Left cardiac atrium (tissue), 4 donors: ENCODE measurements around the gene GIGYF2. TPM values are rescaled to one million over a fixed set of nuclear protein-coding genes. Genes with fewer than 3 reads are reported as not detected.

ENCODE experiments used
- ATAC-seq, 2 donors: fragments of 200-7000 bp; cut with Tn5 transposase; one replicate each; pipeline ENCODE4 v1.9.1; 2020; ENCODE audit warnings: mild to moderate bottlenecking in 2 of 2, moderate library complexity in 2 of 2
- DNase-seq: peaks from one replicate; pipeline ENCODE4 v3.0.0-alpha.2; 2020
- intact Hi-C, 2 donors: fragments of 100-400 bp; cut with DNase I; formaldehyde crosslinking; loops; one replicate each; pipeline versions ENCODE4 v1.14.1 to v1.15.1; 2022 to 2023
- total RNA-seq, 2 donors: library from RNA; stranded (reverse); fragmentation: NEBNext Ultra II Directional; extraction: Animal tissue kit (Norgen Biotek cat#: 25700); gene quantifications; one replicate each; pipeline ENCODE4 v1.2.1, GENCODE V29; 2021
- donor health status: DM: no; HTN: yes; CAD: no.
- donor health status: DM: no; HTN: yes; CAD: no; lungs with severe emphysema.
- donor health status: DM: yes; HTN: yes; CAD: no.
- donor health status: Dilated cardiomyopathy.

GIGYF2 gene
- total RNA-seq, 2 donors from 2014 or later: 53.5 to 57.4 TPM

DNA sequence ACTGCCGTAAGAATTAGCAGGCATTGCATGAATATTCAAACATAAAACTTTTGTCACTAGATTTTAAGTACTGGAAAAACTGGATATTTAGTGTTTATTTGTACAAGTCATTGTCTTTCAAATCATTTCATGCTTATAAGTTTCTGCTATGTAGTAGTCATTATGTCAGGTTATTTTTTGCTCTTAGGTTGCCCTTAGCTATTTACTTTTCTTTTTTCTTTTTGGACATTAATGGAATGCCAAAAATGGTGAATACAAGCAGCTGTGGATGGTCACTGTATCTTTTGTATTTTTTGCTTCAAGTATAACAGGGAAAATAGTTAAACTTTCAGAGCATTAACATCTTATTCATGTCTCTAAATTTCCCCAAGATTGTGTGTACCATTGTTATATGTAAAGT lies 97.8 kb downstream of the GIGYF2 start:
- ATAC-seq (no peak), DNase-seq (no peak)
- intact Hi-C loops: no loop called here

DNA sequence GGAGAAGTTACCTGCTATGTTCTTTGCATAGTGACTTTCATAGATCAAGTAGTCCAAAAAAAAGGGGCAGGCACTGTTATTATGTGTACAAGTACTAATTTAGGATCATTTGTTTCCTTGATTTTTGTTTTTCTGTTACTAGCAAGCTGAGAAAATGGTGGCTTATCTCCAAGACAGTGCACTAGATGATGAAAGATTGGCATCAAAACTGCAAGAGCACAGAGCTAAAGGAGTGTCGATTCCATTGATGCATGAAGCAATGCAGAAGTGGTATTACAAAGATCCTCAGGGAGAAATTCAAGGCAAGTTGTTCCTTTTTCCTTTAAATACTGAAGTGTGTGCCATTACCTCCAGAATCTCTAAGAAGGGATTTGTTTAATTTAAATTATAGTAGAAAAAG lies 98.8 kb downstream of the GIGYF2 start:
- DNase-seq: no peak
- intact Hi-C loops: no loop called here
- peak in 1 of 2 donors; percentile 38 for ATAC-seq

DNA sequence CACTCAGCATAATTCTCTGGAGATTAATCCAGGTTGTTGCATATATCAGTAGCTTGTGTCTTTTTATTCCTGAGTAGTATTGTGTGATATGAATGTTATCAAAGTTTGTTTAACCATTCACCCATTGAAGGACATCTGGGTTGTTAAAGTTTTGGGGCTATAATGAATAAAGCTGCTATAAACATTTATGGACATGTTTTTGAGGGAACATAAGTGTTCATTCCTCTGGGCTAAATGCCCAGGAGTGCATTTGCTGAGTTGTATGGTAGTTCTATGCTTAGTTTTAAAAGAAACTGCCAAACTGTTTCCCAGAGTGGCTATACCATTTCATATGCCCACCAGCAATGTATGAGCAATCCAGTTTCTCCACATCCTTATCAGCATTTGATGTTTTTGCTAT lies 101.1 kb downstream of the GIGYF2 start:
- DNase-seq (no peak), ATAC-seq (no peak)
- intact Hi-C loops: no loop called here

DNA sequence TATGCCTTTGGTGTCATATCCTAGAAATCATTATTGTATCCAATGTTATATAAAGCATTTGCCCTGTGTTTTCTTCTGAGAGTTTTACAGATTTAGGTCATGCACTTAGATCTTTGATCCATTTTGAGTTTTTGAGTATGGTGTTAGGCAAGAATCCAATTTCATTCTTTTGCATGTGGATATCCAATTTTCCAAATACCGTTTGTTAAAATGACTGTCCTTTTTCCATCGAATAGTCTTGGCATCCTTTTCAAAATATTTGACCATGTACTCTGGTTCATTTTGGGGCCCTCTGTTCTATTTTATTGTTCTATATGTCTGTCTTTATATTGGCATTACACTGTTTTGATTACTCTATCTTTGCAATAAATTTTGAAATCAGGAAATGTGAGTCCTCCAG lies 103.0 kb downstream of the GIGYF2 start:
- DNase-seq (no peak), ATAC-seq (no peak)
- intact Hi-C loops: no loop called here

DNA sequence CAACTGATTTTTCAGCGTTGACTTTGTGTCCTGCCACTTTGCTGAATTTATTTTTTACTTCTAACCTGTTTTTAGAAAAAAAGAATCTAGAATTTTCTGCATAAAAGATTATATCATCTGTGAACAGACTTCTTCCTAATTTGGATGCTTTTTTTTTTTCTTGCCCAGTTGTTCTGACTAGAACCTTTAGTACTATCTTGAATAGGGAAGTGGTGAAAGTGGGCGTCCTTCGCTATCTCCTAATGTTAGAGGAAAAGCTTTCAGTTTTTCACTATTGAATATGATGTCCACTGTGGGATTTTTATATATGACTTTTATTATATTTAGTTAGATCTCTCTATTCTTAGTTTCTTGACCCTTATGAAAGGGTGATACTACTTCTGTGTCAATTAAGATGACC lies 105.0 kb downstream of the GIGYF2 start:
- ATAC-seq (no peak), DNase-seq (no peak)
- intact Hi-C loops: no loop called here

DNA sequence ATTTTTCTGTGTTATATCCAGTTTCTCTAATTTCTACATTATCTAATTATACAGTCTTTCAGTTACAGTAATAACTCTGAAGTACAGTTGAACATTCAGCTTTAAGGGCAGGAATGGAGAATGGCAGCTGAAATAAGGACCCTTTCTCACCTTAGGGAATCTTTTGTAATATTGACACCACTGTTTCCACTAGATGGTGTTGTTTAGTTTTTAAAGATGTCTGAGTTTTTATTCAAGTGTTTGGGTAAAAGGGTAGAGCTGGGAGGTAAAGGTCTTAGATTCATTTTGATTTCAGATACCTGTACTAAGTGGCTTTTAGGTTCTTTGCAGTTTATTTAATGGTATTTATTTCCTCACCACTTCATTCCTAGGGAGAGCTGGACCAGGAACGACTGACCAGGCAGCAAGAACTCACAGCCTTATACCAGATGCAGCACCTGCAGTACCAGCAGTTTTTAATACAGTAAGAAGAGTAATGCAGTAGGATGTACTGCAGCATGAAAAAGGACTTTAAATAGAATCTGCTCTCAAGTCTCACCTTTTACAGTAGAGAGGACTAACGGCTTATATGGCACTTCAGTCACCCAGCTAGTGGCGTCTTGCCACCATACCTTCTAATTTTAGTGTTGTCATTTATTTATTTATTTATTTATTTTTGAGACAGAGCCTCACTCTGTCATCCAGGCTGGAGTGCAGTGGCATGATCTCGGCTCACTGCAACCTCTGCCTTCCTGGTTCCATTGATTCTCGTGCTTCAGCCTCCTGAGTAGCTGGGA lies 112.4 kb downstream of the GIGYF2 start:
- intact Hi-C loops: no loop called here
- ATAC-seq (peak; percentile 78 to 80), DNase-seq (peak; percentile 24)

DNA sequence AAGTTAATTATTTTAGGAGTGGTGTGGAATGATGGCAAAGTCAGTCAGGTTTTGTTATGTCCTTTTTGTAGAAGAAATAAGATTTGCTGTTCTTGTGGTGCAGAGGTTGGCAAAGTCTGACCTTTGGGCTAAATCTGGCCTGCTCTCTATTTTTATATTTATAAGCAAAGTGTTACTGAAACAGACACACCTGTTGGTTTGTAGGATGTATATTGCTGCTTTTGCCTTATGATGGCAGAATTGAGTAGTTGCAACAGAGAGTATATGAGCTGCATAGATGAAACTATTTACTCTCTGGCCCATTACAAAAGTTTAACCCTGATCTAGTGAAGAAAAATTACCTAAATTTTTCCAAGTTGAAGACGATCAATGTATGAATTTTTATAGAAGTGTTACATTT lies 113.3 kb downstream of the GIGYF2 start:
- DNase-seq: no peak
- intact Hi-C loops: no loop called here
- ATAC-seq: no peak

DNA sequence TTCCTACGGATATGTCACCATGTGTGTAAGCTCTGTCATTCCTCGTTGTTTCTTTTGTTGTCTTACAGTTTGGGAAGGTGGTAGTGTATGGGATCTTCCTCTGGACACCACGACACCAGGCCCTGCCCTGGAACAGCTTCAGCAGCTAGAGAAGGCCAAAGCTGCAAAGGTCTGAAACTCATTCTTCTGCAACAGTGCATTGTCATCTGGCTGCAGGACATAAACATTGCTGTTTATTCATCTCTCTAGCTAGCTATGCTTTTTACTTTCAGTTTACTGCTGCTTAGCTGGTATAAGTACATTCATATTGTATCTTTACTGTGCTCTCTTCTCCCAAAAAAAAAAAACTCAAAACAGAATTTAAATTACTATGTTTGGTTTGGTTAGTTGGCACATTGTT lies 118.4 kb downstream of the GIGYF2 start:
- intact Hi-C loops: no loop called here
- DNase-seq (no peak), ATAC-seq (no peak)

DNA sequence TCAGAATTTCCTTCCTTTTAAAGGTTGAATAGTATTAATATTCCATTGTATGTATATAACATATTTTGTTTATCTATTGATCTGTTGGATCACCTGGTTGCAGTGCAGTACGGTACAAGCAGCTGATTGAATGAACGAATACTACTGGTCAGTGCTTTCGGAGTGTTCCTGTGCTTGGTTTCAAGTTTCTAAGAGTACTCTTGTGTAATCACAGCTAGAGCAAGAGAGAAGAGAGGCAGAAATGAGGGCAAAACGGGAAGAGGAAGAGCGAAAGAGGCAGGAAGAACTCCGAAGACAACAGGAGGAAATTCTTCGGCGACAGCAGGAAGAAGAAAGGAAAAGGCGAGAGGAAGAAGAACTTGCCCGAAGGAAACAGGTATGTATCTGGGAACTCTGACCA lies 119.5 kb downstream of the GIGYF2 start:
- DNase-seq: no peak
- no peak for ATAC-seq
- intact Hi-C loops: no loop called here

DNA sequence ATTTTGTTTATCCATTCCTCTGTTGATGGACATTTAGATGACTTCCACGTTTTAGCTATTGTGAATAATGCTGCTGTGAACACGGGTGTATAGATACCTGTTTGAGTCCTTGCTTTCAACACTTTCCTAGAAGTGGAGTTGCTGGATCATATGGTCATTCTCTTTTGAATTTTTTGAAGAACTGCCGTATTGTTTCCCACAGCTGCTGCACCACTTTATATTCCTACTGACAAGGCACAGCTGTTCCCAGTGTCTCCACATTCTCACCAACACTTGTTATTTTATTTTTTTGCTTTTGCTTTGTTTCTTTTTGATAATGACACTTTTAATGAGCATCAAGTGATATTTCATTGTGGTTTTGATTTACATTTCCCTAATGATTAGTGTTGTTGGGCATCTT lies 120.6 kb downstream of the GIGYF2 start:
- intact Hi-C loops: no loop called here
- ATAC-seq (no peak), DNase-seq (no peak)

DNA sequence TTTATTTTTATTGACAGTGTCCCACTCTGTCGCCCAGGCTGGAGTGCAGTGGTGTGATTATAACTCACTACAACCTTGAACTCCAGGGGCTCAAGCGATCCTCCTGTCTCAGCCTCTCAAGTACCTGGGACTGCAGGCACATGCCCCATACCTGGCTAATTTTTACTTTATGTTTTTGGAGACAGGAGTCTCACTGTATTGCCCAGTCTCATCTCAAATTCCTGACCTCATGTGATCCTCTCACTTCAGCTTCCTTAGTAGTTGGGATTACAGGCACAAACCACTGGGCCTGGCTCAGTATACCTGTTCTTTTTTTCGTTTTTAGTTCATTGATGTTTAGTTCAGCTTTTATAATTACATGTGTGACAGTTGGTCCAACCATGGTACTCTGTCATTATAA lies 132.9 kb downstream of the GIGYF2 start:
- intact Hi-C loops: no loop called here
- ATAC-seq: no peak
- DNase-seq: no peak

DNA sequence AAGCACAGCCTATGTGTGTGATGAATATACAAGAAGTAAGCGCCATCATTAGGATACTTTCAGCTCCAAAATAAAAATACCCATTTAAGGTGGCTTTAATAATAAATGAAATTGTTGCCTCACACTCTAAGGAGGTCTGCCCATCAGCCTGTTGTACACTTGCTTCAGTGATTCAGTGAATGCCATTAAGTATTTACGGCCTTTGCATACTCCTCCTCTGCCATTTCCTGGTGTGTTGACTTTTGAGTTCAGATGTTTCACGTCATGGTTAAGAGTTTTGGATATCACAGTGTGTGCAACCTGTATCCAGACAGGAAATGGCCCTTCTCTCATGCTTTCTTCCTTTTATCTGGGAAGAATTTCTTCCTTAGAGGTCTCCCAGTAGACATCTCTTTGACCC lies 134.4 kb downstream of the GIGYF2 start:
- no peak for ATAC-seq
- intact Hi-C loops: no loop called here
- DNase-seq: no peak

DNA sequence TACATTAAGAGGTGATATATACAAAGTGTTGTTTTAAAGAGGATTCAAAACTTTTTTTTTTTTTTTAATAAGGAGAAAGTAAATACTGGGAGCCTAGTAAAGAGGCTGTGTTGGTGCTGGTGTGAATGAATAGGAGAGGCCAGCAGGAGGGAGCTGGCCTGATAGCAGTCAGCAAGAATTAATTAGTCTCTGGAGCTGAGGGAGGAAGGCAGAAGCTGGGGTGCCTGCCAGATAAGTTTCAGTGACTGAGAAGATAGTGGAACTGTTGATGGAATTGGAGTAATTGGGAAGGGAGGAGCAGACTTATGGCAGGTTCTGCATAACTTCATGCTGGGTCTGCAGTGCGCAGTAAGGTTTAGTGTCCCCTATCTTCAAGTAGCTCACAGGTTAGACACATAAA lies 136.7 kb downstream of the GIGYF2 start:
- intact Hi-C loops: no loop called here
- no peak for DNase-seq
- peak; percentile 65 to 75 for ATAC-seq

DNA sequence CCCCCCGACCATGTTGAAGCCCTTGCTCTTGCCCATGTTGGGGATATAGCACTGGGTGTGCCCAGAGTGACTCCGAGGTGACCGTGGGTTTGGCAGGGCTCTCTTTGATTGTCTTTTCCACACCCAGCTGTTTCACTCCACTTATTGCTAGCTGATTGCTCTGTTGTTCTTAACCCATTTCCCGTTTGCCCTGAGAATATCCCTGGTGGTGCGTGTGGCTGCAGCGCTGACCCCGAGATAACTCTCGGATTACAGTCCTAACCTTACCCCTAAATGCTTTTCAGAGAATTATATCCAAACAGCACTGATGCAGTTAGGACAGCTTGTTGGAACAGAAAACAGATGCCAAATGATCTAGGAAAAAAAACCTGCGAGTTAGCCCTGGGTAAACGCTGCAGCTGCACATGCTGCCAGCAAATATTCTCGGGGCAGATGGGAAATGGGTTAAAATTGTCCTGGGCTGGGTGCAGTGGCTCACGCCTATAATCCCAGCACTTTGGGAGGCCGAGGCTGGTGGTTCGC lies 138.6 kb downstream of the GIGYF2 start:
- peak; percentile 46 to 56 for ATAC-seq
- intact Hi-C loops: no loop called here
- peak; percentile 30 for DNase-seq

DNA sequence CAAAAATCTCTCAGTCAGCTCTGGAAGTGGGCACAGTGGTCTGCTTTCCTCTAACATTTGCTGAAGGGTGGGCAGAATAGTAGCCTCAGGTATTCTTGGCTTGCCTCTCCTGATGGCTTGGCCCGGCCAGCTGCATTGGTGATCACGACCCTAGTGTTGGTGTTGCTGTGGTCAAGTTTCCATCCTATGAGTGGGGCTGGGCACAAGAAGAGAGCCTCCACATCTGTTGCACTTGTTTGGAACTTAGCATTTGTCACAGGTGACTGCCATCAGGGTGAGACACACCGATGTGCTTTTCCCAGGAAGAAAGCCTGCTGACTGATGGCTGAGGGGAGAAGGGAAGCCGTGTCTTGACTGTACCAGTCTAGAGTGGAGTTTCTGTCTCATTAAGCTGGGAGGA lies 139.8 kb downstream of the GIGYF2 start:
- no peak for ATAC-seq
- intact Hi-C loops: no loop called here
- no peak for DNase-seq

DNA sequence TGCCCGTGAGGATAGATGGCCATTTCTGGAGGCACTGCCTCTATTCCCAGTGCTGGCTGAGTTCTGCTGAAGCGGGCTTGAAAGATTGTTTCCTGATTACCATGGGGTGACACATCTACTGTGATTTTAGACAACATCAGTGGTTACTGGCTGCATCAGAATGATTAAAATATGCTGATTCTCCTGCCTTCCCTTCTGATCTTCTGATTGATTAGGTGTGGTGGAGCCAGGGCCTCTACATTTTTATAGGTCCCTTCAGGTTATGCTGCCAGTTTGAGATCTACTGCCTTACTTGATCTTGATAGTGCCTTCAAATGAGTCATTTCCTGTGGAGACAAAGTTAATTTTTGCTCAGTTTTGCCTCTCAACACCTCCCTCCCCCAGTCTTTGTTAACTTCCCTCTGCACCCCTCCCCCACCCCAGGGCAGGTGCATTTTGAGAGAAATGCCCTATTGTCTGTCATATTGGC lies 141.3 kb downstream of the GIGYF2 start:
- no peak for ATAC-seq
- intact Hi-C loops: no loop called here

DNA sequence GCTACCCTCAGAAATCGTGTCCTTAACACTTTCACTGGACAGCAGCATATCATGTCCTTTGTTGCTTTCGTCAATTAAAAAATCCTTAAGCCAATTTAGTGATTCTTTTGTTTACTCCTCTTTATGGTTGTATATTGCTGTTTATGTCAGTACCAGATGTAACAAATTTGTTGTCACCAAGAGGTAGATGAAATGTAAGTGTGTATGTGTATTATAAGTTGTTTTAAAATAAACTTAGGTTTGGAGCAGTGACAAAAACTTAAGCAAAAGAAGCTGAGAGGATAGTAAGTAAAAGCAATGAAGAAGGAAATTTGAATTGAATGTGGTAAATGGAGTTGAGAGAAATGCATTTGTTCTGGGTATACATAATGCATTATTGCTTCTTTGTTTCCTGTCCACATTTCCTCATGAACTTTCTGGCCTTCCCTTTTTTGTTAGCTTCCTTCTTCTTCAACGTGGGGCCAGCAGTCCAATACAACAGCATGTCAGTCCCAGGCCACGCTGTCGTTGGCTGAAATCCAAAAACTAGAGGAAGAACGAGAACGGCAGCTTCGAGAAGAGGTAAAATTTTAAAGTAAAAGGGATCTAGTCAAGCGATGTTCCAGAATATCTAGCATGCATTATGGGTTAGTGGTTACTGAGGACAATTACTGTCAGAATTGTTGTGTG lies 142.4 kb downstream of the GIGYF2 start:
- DNase-seq (peak; percentile 38), ATAC-seq (peak in 1 of 2 donors; percentile 33)
- intact Hi-C loops: no loop called here

More for the DNA sequence above, 141.3 kb downstream of the GIGYF2 start:
- DNase-seq: no peak

DNA sequence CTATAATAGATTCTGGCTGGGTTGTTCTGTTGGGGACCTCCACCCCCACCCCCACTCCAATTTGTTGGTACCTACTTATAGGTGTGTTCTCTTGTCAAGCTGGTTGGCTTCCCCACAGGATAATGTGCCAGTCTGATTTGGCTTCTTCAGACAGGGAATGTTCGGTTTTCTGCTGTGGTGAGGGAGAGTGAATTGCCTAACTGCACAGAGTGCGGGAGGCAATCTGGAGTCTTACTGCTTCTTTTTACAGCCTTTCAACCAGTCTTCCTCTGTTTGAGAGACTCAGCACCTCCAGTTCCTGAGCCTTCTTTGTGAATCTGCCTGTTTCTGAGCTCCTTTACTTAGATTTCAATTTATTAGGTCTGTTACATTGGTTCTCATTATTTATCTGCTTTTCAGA lies 145.6 kb downstream of the GIGYF2 start:
- intact Hi-C loops: no loop called here
- DNase-seq (no peak), ATAC-seq (peak in 1 of 2 donors; percentile 32)

DNA sequence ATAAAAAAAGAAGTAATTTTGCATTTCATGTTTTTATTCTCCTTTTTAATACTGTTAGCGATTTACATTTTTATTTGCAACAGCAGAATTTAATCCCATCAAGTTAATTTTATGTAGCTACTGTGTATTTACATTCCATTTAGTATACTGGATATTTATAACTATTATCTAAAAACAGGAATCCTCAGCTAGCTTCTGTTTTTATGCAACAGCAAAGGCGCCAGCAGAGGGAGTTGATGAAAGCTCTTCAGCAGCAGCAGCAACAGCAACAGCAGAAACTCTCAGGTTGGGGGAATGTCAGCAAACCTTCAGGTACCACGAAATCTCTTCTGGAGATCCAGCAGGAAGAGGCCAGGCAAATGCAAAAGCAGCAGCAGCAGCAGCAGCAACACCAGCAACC lies 146.7 kb downstream of the GIGYF2 start:
- no peak for DNase-seq
- intact Hi-C loops: no loop called here
- ATAC-seq: no peak

DNA sequence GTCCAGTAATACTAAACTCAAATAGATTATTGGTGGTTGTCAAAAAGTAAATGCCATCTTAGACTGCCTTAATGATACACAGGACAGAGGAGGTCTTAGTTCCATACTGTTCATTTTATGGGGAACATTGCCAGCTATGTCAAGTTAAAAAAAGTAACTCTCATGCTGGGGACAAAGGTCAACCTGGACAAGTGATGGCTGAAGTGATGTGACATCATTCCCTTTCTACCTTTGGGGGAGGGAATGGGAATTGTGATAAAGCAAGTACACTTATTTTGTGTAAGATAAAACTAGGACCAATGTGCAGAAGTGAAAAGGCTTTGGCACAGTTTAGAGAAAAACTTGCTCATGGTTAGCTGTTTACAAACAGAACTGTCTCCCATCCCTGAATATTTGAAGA lies 148.9 kb downstream of the GIGYF2 start:
- no peak for DNase-seq
- intact Hi-C loops: no loop called here
- ATAC-seq: no peak

DNA sequence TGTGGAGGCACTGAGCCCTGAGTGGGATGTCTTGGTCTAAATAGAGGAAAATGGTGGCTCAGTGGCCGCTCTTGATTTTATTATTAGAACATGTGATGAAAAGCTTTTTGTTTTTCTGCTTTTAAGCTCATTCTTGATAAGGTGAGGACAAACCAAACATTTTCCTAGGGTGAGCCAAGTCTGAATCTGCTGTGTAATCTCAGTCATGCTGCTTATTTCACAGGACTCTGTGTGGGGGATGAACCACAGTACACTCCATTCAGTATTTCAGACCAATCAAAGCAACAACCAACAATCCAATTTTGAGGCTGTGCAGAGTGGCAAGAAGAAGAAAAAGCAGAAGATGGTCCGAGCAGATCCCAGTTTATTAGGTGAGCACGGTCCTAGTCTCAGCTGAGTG lies 152.9 kb downstream of the GIGYF2 start:
- DNase-seq (no peak), ATAC-seq (no peak)
- intact Hi-C loops: loop anchor here (5.0 to 10.0 kb wide), 3 partner anchors 205 to 402 kb away; partner anchors contain the start of gene ATG16L1 (in 1 of the 2)
